ENCODE data around the gene METTL15.
"Not testable (repeated sequence)": the region's sequence is repeated elsewhere in the genome, so short reads cannot be mapped to it uniquely, and the experiment has no call there.

The METTL15 gene

GRCh38 chr11:28298209-28298608 is 190.0 kb downstream of the METTL15 start:
- no peak for DNase-seq (ENCODE audit: low spot score)

GRCh38 chr11:28303477-28304191 is 195.4 kb downstream of the METTL15 start:
- DNase-seq (ENCODE audit: low spot score): no peak

- no peak for DNase-seq (ENCODE audit: low spot score)
Measured at GRCh38 chr11:28315440-28315839, 207.3 kb downstream of the METTL15 start.

- no peak for DNase-seq (ENCODE audit: low spot score)
Measured at GRCh38 chr11:28318871-28319270, 210.7 kb downstream of the METTL15 start.

- no peak for DNase-seq (ENCODE audit: low spot score)
Measured at GRCh38 chr11:28323621-28324020, 215.4 kb downstream of the METTL15 start.

GRCh38 chr11:28332393-28332792 is 224.2 kb downstream of the METTL15 start:
- DNase-seq (ENCODE audit: low spot score): not testable (repeated sequence)

GRCh38 chr11:28337701-28338100 is 229.5 kb downstream of the METTL15 start:
- no peak for DNase-seq (ENCODE audit: low spot score)

- DNase-seq (ENCODE audit: low spot score): no peak
Measured at GRCh38 chr11:28338371-28338770, 230.2 kb downstream of the METTL15 start.

GRCh38 chr11:28339488-28339887 is 231.3 kb downstream of the METTL15 start:
- DNase-seq (ENCODE audit: low spot score): no peak

GRCh38 chr11:28342716-28343115 is 234.5 kb downstream of the METTL15 start:
- no peak for DNase-seq (ENCODE audit: low spot score)

- DNase-seq (ENCODE audit: low spot score): no peak
Measured at GRCh38 chr11:28343304-28344233, 235.4 kb downstream of the METTL15 start.

- DNase-seq (ENCODE audit: low spot score): no peak
Measured at GRCh38 chr11:28346209-28346608, 238.0 kb downstream of the METTL15 start.

GRCh38 chr11:28346721-28347120 is 238.5 kb downstream of the METTL15 start:
- DNase-seq (ENCODE audit: low spot score): no peak

GRCh38 chr11:28347371-28347770 is 239.2 kb downstream of the METTL15 start:
- DNase-seq (ENCODE audit: low spot score): no peak

- DNase-seq (ENCODE audit: low spot score): no peak
Measured at GRCh38 chr11:28350216-28350615, 242.0 kb downstream of the METTL15 start.

GRCh38 chr11:28353991-28354390 is 245.8 kb downstream of the METTL15 start:
- no peak for DNase-seq (ENCODE audit: low spot score)

- no peak for DNase-seq (ENCODE audit: low spot score)
Measured at GRCh38 chr11:28366549-28367346, 258.6 kb downstream of the METTL15 start.

- DNase-seq (ENCODE audit: low spot score): not testable (repeated sequence)
Measured at GRCh38 chr11:28378095-28378494, 269.9 kb downstream of the METTL15 start.

Data from CD4-positive, alpha-beta T cell treated with Interleukin-15 for 4 hours (primary cell).